Endothelial cell (in vitro differentiated cells): ENCODE measurements around the gene ZNF618. TPM values are rescaled to one million over a fixed set of nuclear protein-coding genes. Genes with fewer than 3 reads are reported as not detected.

ENCODE experiments used
- DNase-seq: peaks from one replicate; pipeline ENCODE4 v3.0.0; 2021; ENCODE audit warnings: low spot score
- H3K27ac Mint-ChIP-seq: one replicate; pipeline ENCODE4 v1.8.0; 2021; ENCODE audit warnings: mixed read lengths, inconsistent platforms; ENCODE audit not compliant: unreplicated experiment
- H3K27me3 Mint-ChIP-seq: one replicate; pipeline ENCODE4 v1.8.0; 2021; ENCODE audit warnings: mild to moderate bottlenecking, moderate library complexity, mixed read lengths, inconsistent platforms; ENCODE audit not compliant: unreplicated experiment
- H3K36me3 Mint-ChIP-seq: one replicate; pipeline ENCODE4 v1.8.0; 2021; ENCODE audit warnings: mild to moderate bottlenecking, low read depth, mixed read lengths, inconsistent platforms; ENCODE audit not compliant: unreplicated experiment
- H3K4me1 Mint-ChIP-seq: one replicate; pipeline ENCODE4 v1.8.0; 2021; ENCODE audit warnings: mild to moderate bottlenecking, mixed read lengths, inconsistent platforms; ENCODE audit not compliant: unreplicated experiment
- H3K4me3 Mint-ChIP-seq: one replicate; pipeline ENCODE4 v1.8.0; 2021; ENCODE audit warnings: mild to moderate bottlenecking, mixed read lengths, inconsistent platforms; ENCODE audit not compliant: unreplicated experiment
- H3K9me3 Mint-ChIP-seq: one replicate; pipeline ENCODE4 v1.8.0; 2021; ENCODE audit warnings: mixed read lengths, inconsistent platforms; ENCODE audit not compliant: unreplicated experiment
- total RNA-seq: library from RNA; stranded (reverse); fragmentation: NEBNext Ultra II Directional; extraction: Animal tissue kit (Norgen Biotek cat#: 25700); gene quantifications from one replicate; pipeline ENCODE4 v1.2.1, GENCODE V29; 2021; ENCODE audit not compliant: unreplicated experiment
- TF ChIP-seq, protein P1 (sequence below): fragments of 200-600 bp; sonication (generic); IDR thresholded peaks from one replicate; pipeline ENCODE4 v1.5.0; 2021; ENCODE audit warnings: antibody characterized with exemption; ENCODE audit not compliant: unreplicated experiment

The ZNF618 gene
- total RNA-seq, 1 donor from 2014 or later, result 35.0 TPM

DNA sequence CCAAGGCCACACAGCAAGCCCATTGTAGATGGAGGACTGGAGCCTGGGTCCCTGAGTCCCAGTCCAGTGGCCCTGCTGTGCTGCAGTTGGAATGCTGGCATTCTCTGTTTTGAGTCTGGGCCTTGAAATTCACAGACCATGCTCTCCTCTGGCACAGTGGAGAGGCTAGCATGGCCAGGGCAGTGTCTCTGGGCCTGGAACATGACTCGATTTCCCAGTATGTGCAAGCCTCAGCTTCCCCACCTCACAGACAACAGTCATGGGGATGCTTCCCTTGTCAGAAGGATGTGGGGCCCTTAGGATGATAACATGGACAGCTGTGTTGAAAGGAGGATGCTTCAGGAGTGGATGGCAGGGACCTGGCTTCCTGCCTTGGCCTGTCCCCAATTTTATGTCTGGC, 110.8 kb downstream of the ZNF618 start:
- Mint-ChIP-seq H3K27ac (no peak overlapping the region), H3K36me3 (peaks cover 32% of the 10 kb centered on the region), H3K4me1 (no peaks in the 10 kb centered on the region), H3K27me3 (peaks cover 8% of the 10 kb centered on the region), H3K9me3 (no peaks in the 10 kb centered on the region), H3K4me3 (no peak overlapping the region)
- TF ChIP-seq, protein P1, sequence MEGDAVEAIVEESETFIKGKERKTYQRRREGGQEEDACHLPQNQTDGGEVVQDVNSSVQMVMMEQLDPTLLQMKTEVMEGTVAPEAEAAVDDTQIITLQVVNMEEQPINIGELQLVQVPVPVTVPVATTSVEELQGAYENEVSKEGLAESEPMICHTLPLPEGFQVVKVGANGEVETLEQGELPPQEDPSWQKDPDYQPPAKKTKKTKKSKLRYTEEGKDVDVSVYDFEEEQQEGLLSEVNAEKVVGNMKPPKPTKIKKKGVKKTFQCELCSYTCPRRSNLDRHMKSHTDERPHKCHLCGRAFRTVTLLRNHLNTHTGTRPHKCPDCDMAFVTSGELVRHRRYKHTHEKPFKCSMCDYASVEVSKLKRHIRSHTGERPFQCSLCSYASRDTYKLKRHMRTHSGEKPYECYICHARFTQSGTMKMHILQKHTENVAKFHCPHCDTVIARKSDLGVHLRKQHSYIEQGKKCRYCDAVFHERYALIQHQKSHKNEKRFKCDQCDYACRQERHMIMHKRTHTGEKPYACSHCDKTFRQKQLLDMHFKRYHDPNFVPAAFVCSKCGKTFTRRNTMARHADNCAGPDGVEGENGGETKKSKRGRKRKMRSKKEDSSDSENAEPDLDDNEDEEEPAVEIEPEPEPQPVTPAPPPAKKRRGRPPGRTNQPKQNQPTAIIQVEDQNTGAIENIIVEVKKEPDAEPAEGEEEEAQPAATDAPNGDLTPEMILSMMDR, result no peak
- DNase-seq, result no peak

DNA sequence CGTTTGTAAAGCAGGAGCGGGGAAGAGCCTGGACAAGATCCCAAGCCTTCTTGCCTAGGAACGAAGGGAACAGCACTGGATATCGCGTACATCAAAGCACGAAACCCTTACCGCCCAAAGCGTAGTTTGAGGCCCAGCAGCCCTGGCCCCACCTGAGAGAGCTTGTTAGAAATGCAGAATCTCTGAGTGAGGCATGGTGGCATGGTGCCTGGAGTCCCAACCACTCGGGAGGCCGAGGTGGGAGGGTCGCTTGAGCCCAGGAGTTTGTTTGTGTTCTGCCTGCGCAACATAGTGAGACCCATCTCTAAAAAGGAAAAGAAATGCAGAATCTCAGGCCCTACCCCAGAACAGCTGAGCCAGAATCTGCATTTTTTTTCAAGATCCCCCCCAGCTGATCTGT, 111.4 kb downstream of the ZNF618 start:
- Mint-ChIP-seq H3K36me3 (peaks cover 32% of the 10 kb centered on the region), H3K4me3 (no peak overlapping the region), H3K27me3 (peaks cover 9% of the 10 kb centered on the region), H3K4me1 (no peaks in the 10 kb centered on the region), H3K27ac (no peak overlapping the region), H3K9me3 (no peaks in the 10 kb centered on the region)
- TF ChIP-seq, protein P1, result no peak
- no peak for DNase-seq

DNA sequence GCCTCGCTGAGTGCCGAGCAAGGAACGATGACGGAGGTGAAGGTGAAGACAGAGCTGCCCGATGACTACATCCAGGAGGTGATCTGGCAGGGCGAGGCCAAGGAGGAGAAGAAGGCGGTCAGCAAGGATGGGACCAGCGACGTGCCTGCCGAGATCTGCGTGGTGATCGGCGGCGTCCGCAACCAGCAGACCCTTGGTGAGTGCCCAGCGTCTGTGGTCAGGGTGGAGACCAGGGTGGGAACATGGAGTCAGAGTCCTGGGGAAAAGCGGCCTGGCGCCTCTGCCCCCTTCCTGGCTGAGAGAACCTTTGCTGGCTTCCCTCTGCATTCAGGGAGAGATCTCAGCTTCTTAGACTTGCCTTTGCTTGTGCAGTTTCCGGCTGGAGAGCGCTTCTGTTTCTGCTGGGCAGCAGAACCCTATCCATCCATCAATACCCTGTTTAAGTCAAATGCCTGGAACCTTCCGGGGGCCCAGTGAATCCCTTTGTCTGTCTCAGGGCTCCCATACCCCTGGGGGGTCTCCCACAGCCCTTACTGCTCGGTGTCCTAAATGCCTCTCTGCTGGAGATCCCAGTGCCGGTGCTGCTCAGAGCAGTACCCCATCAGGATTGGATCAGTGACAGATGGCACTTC, 112.4 kb downstream of the ZNF618 start:
- Mint-ChIP-seq H3K36me3 (peaks cover 33% of the 10 kb centered on the region), H3K27me3 (peaks cover 6% of the 10 kb centered on the region), H3K27ac (no peak overlapping the region), H3K9me3 (no peaks in the 10 kb centered on the region), H3K4me1 (no peaks in the 10 kb centered on the region), H3K4me3 (no peak overlapping the region)
- TF ChIP-seq, protein P1, result no peak
- DNase-seq, result no peak

DNA sequence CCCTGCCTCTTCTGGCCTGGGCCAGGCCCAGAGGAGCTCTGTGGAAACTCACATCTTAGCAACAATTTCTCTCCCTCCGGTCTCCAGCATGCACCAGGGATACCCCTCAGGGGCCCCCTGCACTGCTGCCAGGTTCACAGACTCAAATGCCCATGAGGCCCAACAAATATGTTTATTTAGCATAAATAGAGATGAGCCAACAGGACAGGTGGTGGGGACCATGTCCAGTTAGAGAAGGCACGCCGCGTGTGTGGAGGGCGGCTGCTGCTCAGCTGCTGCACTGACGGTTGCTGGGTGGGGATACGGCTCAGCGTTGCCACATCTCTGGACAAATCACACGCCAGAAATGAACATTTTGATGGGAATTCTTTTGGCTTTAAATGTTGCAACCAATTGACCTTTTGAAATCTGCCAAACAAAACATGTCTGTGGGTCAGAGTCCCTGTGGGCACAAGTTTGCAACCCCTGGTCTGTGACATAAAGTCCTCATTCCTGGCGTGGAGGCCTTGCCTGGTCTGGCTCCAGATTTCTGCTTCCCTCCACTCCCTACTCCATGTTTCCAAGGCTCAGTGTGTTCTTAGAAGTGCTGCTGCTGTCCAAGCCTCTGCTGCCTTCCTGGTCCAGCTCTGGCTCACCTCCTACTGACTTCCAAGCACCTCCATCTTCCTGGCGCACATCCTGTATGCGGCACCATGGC, 113.1 kb downstream of the ZNF618 start:
- Mint-ChIP-seq H3K27me3 (peaks cover 6% of the 10 kb centered on the region), H3K4me1 (no peaks in the 10 kb centered on the region), H3K27ac (no peak overlapping the region), H3K36me3 (peaks cover 37% of the 10 kb centered on the region), H3K9me3 (no peaks in the 10 kb centered on the region), H3K4me3 (no peak overlapping the region)
- DNase-seq, result no peak
- TF ChIP-seq, protein P1, result no peak
